Measurements from ENCODE around the gene DHCR24. TPM values are rescaled to one million over a fixed set of nuclear protein-coding genes. Genes with fewer than 3 reads are reported as not detected.
A peak's percentile ranks its signal among the peaks of the same experiment; 100 is the strongest.

DHCR24 gene
- total and polyA plus RNA-seq, 2 of the 13 experiments (the other 11 are each of a cell fraction or from before 2014, with no cell fraction given): 374 to 448 TPM

GRCh38 chr1:54864460-54865208 is 22.4 kb downstream of the DHCR24 start (continued):
- TF ChIP-seq ZNF337 (CRISPR knock-in tag; IDR thresholded peaks at IDR 0.05; ENCODE audit: borderline replicate concordance, low read depth) (no peak), FOSL1 (CRISPR knock-in tag; IDR thresholded peaks at IDR 0.05; ENCODE audit: borderline replicate concordance) (no peak), ZNF24 (IDR thresholded peaks at IDR 0.05) (no peak), ZBTB20 (CRISPR knock-in tag; IDR thresholded peaks at IDR 0.05; ENCODE audit: borderline replicate concordance, low read depth) (no peak), ZNF605 (CRISPR knock-in tag; IDR thresholded peaks at IDR 0.05) (no peak), GLI4 (CRISPR knock-in tag; IDR thresholded peaks at IDR 0.05; ENCODE audit: borderline replicate concordance) (no peak), BRD4 (CRISPR knock-in tag; IDR thresholded peaks at IDR 0.05) (no peak), RBFOX2 (IDR thresholded peaks at IDR 0.05; ENCODE audit: low read depth, low read length) (peak; percentile 35; the same call in 1 of the 2 replicates), RFX1 (IDR thresholded peaks at IDR 0.05) (no peak), ZNF510 (CRISPR knock-in tag; IDR thresholded peaks at IDR 0.05; ENCODE audit: low read depth) (no peak), HMG20B (CRISPR knock-in tag; conservative IDR thresholded peaks at IDR 0.05) (no peak), ZNF740 (CRISPR knock-in tag; IDR thresholded peaks at IDR 0.05) (no peak), CEBPG (CRISPR knock-in tag; IDR thresholded peaks at IDR 0.05) (peak; percentile 65), TEF (CRISPR knock-in tag; IDR thresholded peaks at IDR 0.05) (no peak), ZNF567 (CRISPR knock-in tag; IDR thresholded peaks at IDR 0.05; ENCODE audit: borderline replicate concordance) (no peak), ZNF672 (CRISPR knock-in tag; IDR thresholded peaks at IDR 0.05) (no peak), ZNF768 (CRISPR knock-in tag; IDR thresholded peaks at IDR 0.05) (no peak), ZNF263 (CRISPR knock-in tag; IDR thresholded peaks at IDR 0.05) (peak; percentile 91), SALL2 (CRISPR knock-in tag; IDR thresholded peaks at IDR 0.05) (peak; percentile 3; the same call in 1 of the 2 replicates), KDM4B (CRISPR knock-in tag; IDR thresholded peaks at IDR 0.05) (no peak), HMGXB3 (CRISPR knock-in tag; IDR thresholded peaks at IDR 0.05; ENCODE audit: borderline replicate concordance) (no peak), ZNF451 (CRISPR knock-in tag; IDR thresholded peaks at IDR 0.05) (no peak), PAWR (CRISPR knock-in tag; IDR thresholded peaks at IDR 0.05; ENCODE audit: borderline replicate concordance) (no peak), HOXA7 (CRISPR knock-in tag; IDR thresholded peaks at IDR 0.05) (no peak)
- TF ChIP-seq, protein P1, sequence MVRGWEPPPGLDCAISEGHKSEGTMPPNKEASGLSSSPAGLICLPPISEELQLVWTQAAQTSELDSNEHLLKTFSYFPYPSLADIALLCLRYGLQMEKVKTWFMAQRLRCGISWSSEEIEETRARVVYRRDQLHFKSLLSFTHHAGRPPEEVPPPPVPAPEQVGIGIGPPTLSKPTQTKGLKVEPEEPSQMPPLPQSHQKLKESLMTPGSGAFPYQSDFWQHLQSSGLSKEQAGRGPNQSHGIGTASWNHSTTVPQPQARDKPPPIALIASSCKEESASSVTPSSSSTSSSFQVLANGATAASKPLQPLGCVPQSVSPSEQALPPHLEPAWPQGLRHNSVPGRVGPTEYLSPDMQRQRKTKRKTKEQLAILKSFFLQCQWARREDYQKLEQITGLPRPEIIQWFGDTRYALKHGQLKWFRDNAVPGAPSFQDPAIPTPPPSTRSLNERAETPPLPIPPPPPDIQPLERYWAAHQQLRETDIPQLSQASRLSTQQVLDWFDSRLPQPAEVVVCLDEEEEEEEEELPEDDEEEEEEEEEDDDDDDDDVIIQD (CRISPR knock-in tag; IDR thresholded peaks at IDR 0.05; ENCODE audit: low read depth): no peak

All from HepG2 (cell line).